Mesothelial cell of epicardium (in vitro differentiated cells): ENCODE measurements around the gene ZFY. TPM values are rescaled to one million over a fixed set of nuclear protein-coding genes. Genes with fewer than 3 reads are reported as not detected.

Experiments
- DNase-seq, 2 experiments: peaks; one replicate each; pipeline ENCODE4 v3.0.0; 2021; ENCODE audit warnings: low spot score in 2 of 2; ENCODE audit not compliant: unreplicated experiment in 2 of 2
- H3K27ac Mint-ChIP-seq: 2 replicates; pipeline ENCODE4 v1.8.0; 2021; ENCODE audit warnings: mixed read lengths
- H3K27me3 Mint-ChIP-seq: 2 replicates; pipeline ENCODE4 v1.8.0; 2021; ENCODE audit warnings: low read depth, mixed read lengths
- H3K36me3 Mint-ChIP-seq: 2 replicates; pipeline ENCODE4 v1.8.0; 2021; ENCODE audit warnings: mixed read lengths
- H3K4me1 Mint-ChIP-seq: 2 replicates; pipeline ENCODE4 v1.8.0; 2021; ENCODE audit warnings: mixed read lengths
- H3K4me3 Mint-ChIP-seq: 2 replicates; pipeline ENCODE4 v1.8.0; 2021; ENCODE audit warnings: mild to moderate bottlenecking, moderate library complexity, mixed read lengths
- H3K9me3 Mint-ChIP-seq: 2 replicates; pipeline ENCODE4 v1.8.0; 2021; ENCODE audit warnings: mixed read lengths
- CTCF ChIP-seq: fragments of 200-600 bp; sonication (generic); IDR thresholded peaks from one replicate; pipeline ENCODE4 v1.5.0; 2021; ENCODE audit warnings: antibody characterized with exemption; ENCODE audit not compliant: unreplicated experiment
- total RNA-seq: library from RNA; stranded (reverse); gene quantifications from 3 replicates; pipeline ENCODE4 v1.2.1, GENCODE V29; 2021

Gene ZFY
- not detected in 3 replicates for total RNA-seq

- no peak for TF ChIP-seq CTCF
- DNase-seq: no peak
- Mint-ChIP-seq H3K27me3 (no peaks in the 10 kb centered on the region), H3K27ac (no peak within 1 kb of the TSS), H3K4me1 (no peaks in the 10 kb centered on the region), H3K9me3 (no peaks in the 10 kb centered on the region), H3K36me3 (no peaks in the 10 kb centered on the region), H3K4me3 (no peak within 1 kb of the TSS)
These were observed at the start of gene ZFY for GRCh38 chrY:2934861-2935715. Gene ZFY, plus strand, starts transcription at chrY:2935381. Its CDS starts 18,556 bp downstream, at chrY:2953937.

- no peaks in the 10 kb centered on the region for H3K4me1 Mint-ChIP-seq
- no peak overlapping the region for H3K4me3 Mint-ChIP-seq
- H3K36me3 Mint-ChIP-seq: no peaks in the 10 kb centered on the region
- H3K9me3 Mint-ChIP-seq: no peaks in the 10 kb centered on the region
- H3K27ac Mint-ChIP-seq: no peak overlapping the region
- no peak for TF ChIP-seq CTCF
- no peak for DNase-seq
- H3K27me3 Mint-ChIP-seq: no peaks in the 10 kb centered on the region
These were observed 49.3 kb upstream of the ZFY start for GRCh38 chrY:2885880-2886279.

GRCh38 chrY:2887386-2887785 is 47.8 kb upstream of the ZFY start:
- no peaks in the 10 kb centered on the region for H3K27me3 Mint-ChIP-seq
- no peaks in the 10 kb centered on the region for H3K4me1 Mint-ChIP-seq
- DNase-seq: no peak
- no peak overlapping the region for H3K4me3 Mint-ChIP-seq
- no peak for TF ChIP-seq CTCF
- H3K9me3 Mint-ChIP-seq: no peaks in the 10 kb centered on the region
- no peaks in the 10 kb centered on the region for H3K36me3 Mint-ChIP-seq
- H3K27ac Mint-ChIP-seq: no peak overlapping the region

GRCh38 chrY:2887955-2888354 is 47.2 kb upstream of the ZFY start:
- H3K27me3 Mint-ChIP-seq: no peaks in the 10 kb centered on the region
- H3K36me3 Mint-ChIP-seq: no peaks in the 10 kb centered on the region
- H3K4me3 Mint-ChIP-seq: no peak overlapping the region
- H3K9me3 Mint-ChIP-seq: no peaks in the 10 kb centered on the region
- no peak overlapping the region for H3K27ac Mint-ChIP-seq
- no peaks in the 10 kb centered on the region for H3K4me1 Mint-ChIP-seq
- TF ChIP-seq CTCF: no peak
- no peak for DNase-seq

GRCh38 chrY:2893471-2893870 is 41.7 kb upstream of the ZFY start:
- H3K27me3 Mint-ChIP-seq: no peaks in the 10 kb centered on the region
- no peak overlapping the region for H3K4me3 Mint-ChIP-seq
- H3K9me3 Mint-ChIP-seq: no peaks in the 10 kb centered on the region
- no peak overlapping the region for H3K27ac Mint-ChIP-seq
- no peak for DNase-seq
- H3K36me3 Mint-ChIP-seq: no peaks in the 10 kb centered on the region
- no peaks in the 10 kb centered on the region for H3K4me1 Mint-ChIP-seq
- no peak for TF ChIP-seq CTCF

GRCh38 chrY:2896050-2896449 is 39.1 kb upstream of the ZFY start:
- no peaks in the 10 kb centered on the region for H3K36me3 Mint-ChIP-seq
- no peak overlapping the region for H3K4me3 Mint-ChIP-seq
- no peaks in the 10 kb centered on the region for H3K9me3 Mint-ChIP-seq
- no peak overlapping the region for H3K27ac Mint-ChIP-seq
- TF ChIP-seq CTCF: no peak
- DNase-seq: no peak
- no peaks in the 10 kb centered on the region for H3K4me1 Mint-ChIP-seq
- no peaks in the 10 kb centered on the region for H3K27me3 Mint-ChIP-seq
